GM12873 (cell line): ENCODE results near the gene CLSTN1.

Experiments used
- TF ChIP-seq, protein P1 (sequence below): IDR thresholded peaks from 2 replicates; pipeline ENCODE4 v1.5.1; 2012; ENCODE audit warnings: low read depth, mild to moderate bottlenecking, moderate library complexity, low read length, control low read depth; ENCODE audit not compliant: insufficient read depth; ENCODE audit errors: missing control alignments

The CLSTN1 gene

DNA sequence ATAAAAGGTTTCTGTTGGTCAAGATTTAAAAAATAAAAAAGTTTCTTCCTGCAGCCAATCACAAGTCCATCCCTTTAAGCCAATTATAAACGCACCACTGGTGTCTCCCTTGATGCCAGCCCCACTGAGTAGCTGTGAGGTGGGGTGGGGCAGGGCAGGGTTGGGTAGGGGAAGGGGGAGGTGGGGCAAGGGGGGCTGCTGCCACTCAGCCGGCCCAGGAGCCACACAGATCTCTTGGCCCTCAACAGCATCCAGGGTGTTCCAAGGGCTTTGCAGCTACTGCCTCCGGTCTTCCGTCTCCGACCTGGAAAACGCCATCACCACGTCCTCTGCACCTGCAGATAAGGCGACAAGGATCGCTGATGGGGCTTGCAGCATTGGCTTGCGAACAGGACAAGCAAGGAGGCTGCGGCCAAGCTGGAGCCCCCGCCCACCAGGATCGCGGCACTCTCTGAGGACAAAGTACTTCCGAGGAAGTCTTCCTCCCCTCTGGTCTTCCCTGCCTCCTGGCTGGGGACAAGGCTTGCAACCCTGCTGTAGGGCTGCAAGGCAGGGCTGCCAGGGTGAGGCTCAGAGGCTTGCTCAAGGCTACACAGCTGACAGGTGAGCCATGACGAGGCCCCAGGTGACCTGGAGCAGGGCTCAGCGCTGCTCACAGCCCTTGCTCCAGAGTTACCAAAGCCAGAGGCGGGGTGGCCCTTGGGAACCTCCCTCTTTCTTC lies 26.8 kb upstream of the CLSTN1 start:
- TF ChIP-seq, protein P1, sequence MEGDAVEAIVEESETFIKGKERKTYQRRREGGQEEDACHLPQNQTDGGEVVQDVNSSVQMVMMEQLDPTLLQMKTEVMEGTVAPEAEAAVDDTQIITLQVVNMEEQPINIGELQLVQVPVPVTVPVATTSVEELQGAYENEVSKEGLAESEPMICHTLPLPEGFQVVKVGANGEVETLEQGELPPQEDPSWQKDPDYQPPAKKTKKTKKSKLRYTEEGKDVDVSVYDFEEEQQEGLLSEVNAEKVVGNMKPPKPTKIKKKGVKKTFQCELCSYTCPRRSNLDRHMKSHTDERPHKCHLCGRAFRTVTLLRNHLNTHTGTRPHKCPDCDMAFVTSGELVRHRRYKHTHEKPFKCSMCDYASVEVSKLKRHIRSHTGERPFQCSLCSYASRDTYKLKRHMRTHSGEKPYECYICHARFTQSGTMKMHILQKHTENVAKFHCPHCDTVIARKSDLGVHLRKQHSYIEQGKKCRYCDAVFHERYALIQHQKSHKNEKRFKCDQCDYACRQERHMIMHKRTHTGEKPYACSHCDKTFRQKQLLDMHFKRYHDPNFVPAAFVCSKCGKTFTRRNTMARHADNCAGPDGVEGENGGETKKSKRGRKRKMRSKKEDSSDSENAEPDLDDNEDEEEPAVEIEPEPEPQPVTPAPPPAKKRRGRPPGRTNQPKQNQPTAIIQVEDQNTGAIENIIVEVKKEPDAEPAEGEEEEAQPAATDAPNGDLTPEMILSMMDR = no peak

DNA sequence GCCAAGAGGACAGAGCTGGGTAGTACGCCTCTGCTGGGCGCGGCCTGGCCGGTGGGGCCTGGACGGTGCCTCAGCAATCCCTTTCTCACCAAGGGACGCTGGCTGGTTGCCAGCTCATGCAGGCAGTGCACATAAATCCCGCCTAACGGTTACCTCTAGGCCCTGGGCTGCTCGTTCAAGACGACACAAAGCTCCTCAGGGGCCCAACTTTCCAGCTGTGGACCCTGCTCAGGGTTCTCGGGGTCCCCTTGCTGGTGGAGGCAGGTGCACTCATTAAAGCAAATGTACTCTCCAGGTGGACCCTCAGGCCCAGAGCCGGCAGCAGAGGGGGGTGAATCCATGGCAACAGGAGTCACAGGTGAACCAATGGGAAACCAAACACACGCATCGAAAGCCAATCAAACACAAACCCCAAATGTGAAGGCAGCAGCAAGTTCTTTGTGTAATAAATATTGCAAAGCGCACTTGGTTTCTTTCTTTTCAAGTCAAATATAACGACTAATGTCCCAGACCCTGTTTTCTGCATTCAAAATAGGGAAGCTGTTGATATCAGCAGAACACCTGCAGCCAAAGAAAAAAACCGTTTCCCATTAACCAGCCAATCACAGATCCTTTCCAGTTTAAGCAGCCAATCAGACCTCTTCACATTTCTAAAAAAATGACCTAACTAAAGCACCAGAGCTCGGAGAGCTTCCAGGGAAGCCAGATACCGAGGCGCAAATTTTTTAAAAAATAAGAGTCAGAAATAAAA lies 26.1 kb upstream of the CLSTN1 start:
- TF ChIP-seq, protein P1 = no peak

DNA sequence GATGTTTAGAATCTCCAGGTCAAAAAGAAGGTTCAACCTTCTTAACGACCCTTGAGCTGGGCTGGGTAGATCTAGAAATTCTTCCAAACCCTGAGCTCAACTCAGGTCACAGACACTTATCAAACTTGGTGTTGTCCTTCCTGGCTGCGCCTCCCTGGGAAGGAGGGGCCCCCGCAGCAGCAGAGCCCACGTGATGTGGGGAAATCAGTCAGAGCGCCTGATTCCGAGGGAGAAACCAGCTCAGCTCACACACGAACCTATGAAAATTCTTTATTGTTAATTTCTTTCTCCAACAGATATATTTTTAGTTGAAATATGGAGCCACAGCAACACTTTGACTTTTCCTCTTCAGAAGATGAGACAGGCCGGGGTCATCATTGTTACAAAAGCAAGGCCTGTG lies 24.3 kb upstream of the CLSTN1 start:
- TF ChIP-seq, protein P1 = no peak

DNA sequence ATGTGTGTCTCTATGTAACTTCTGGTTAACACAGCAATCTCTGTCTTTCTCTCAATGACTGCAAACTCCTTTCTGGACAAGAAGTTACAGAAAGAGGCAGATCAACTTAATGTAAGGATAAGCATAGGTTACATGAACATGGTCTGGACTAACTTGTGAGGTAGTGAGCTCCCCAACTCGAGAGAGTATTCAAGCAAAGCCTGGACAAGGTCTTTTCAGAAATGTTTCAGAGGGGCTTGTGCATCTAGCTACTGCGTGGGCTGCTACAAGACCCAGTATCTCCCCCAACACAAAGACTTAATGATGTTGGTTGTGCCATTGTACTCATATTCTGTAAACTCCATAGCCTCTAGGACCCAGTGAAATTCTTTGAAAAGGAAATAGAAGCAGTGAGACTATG lies 23.5 kb upstream of the CLSTN1 start:
- TF ChIP-seq, protein P1 = no peak

DNA sequence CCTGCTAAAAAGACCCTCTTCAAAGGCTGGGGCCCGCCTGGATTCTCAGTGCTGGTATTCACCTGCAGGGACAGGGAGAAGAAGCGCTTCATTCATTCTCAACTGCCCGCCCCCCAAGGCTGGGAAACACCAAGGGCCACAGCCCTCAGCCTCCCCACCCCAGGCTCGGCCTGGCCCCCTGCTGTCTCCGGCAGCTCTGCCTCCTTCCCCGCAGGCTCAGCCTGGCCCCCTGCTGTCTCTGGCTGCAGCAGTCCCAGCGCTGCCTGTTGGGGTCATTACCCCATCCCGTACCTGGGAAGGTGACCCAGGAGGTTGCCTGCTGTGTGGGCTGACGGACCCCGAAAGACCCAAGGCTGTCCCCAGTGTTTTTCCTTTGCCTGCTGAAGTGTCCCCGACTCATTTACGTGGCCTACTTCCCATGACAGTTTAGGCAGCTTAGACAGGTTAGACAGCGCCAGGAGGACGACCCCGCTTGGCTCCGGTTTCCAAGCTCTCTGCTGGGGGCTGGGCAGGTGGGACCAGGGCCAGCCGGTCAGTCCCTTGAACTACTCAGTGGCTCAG lies 22.9 kb upstream of the CLSTN1 start:
- TF ChIP-seq, protein P1 = no peak

DNA sequence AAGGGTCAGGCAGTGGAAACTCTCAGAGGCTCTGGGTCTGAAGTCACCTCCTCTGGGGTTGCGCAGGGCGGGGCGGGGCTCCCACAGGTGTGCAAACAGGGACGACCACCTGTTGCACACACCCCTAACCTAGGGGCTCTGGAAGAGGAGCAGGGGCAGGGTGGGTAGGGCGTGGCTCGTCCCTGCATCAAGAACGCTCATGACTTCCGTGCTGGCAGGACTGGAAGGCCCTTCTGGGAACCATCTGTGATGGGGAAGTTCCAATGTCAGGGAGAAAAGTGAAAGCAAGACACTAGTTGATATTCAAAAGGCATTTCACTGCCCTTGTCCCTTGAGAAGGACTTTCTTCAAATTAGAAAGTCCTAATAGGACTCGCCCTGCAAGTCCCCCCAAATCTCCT lies 22.1 kb upstream of the CLSTN1 start:
- TF ChIP-seq, protein P1 = no peak

DNA sequence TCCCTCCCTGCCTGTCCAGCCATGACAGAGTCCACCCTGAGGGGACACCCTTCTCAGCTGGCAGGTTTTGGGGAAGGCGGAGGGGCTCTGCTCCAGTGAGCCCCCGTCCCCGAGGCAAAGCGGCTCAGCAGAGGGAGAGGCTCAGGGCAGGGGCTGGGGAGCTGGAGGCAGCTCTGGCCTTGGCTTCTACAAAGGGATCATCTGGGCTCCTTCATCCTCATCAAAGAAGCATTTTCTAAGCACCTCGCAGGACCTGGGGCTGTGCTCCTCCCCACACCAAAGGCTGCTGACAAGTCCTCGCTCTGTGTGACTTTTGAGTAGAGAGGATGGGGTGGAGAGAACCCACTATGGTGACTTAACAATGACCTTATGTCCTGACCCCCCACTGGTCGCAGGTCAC lies 21.0 kb upstream of the CLSTN1 start:
- TF ChIP-seq, protein P1 = no peak
